HG03571 (cell line): ENCODE results near the gene FAM53A.
"Not testable (repeated sequence)": the region's sequence is repeated elsewhere in the genome, so short reads cannot be mapped to it uniquely, and the experiment has no call there.

Experiments used
- ATAC-seq: cut with Tn5 transposase; IDR thresholded peaks from one replicate; pipeline ENCODE4 v1.9.1; 2021; ENCODE audit not compliant: unreplicated experiment

Gene FAM53A

DNA sequence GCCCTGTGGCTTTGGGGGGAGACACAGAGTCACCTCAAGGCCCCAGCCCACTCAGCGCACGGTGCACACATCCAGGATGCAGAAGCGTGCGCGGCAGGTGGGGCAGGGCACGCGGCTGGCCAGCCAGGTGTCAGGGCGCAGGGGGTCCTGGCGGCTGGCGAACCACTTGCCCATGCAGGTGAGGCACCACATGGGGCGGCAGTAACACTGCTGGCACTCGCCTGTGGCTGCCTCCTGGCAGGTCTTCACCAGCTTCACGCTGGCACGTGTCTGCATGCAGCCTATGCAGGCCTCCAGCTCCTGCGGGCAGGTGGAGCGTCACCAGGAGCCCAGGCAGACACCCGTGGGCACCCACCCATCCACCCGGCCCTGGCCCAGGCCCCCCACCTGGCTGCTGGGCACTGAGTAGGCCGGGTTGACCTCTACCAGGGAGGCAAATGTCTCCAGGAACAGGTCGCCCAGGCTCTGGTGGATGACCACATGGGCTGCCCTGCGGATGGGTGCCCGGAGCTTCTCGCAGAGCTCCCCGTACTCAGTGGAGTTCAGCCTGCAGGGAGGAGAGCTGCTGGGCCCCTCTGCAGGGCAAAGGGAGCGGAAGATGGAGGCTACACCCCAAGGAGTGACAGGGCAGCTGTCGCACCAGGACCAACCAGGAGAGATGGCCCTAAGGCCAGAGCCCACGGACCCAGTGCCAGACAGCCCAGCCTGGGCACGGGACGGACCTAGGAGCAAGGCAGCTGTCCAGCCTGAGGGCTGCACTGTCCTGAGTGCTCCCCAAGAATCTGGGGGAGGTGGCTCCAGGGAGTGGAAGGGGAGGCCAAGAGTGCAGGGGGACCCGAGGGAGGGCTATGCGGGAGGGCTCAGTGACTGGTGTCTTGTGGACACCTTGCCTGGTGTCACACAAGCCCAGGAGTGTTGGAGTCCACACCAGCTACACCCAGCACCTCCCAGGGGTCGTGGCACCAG lies 33.3 kb upstream of the FAM53A start:
- no peak for ATAC-seq

DNA sequence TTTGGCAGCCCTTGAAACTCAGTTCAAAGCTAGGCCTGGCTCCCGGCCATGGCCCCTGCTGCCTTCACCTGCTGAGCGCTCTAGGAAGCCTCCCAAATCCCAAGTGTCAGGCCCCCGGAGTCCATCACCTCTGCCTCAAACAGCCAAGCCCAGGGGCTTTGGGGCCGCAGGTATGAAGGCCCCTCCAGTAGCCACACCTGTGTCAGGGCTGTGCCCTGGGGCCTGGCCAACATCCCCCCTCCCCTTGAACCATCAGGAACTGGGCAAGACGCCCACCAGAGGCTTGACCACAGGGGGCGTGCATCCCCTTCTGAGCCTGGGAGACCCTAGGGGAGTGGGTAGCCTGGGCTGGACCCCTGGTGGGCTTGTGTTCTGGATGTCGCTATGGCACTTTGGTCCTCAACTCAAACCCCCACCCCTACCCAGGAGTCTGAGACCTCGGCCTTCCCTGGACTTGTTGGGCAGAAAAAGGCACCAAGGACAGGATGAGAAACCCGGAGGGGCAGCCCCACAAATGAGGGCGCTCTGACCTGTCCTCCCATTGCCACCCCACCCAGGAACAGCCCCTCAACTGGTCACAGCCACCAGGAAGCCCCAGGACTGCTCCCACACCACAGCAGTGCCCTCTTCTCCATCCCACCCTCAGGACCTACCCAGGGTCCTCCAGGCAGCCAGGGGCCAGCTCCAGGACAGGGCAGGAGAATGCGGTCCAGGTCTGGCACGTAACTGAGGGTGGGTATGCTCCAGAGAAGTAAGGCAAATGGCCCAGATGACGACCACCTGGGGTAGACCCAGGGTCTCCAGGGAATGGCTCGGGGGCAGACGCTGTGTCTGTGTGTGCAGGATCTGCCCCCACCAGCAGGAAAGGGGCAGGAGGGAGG lies 32.2 kb upstream of the FAM53A start:
- no peak for ATAC-seq

- ATAC-seq = no peak
These were observed 31.1 kb upstream of the FAM53A start for GRCh38 chr4:1715002-1715758.

- ATAC-seq = no peak
These were observed 30.3 kb upstream of the FAM53A start for GRCh38 chr4:1714303-1715001.

GRCh38 chr4:1713003-1713851 lies 29.1 kb upstream of the FAM53A start:
- no peak for ATAC-seq

- peak; percentile 60 for ATAC-seq
These were observed 28.3 kb upstream of the FAM53A start, which contains the start of gene SLBP for GRCh38 chr4:1712216-1713002. Gene SLBP (minus strand): TSS chr4:1712319. CDS start chr4:1712188, 131 bp downstream.

- peak; percentile 10 for ATAC-seq
These were observed 27.6 kb upstream of the FAM53A start for GRCh38 chr4:1711571-1712215.

DNA sequence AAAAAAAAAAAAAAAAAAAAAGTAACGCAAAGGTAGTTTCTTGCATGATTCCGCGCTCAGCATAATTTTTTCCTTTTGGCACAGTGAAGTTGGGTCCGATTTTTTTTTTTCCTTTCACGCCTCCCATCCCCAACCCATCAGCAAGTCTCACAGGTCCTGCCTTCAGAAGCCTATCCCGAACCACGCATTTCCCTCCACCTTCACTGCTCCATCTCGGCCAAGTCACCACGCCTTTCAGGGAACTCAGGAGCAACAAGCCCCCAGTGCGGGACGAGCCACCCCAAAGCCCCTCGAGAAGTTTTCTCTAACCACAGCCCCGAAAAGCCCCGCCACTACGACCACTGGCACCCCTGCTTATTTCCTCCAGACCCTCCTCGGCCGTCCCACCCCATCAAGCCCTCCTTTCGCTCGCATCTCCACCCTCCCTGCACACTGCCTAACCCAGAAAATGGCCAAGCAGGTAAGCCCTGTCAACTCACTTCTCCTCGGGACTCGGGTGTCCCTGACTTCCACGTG lies 27.0 kb upstream of the FAM53A start:
- ATAC-seq = peak; percentile 0

- ATAC-seq = no peak
These were observed 24.5 kb upstream of the FAM53A start for GRCh38 chr4:1708581-1708980.

DNA sequence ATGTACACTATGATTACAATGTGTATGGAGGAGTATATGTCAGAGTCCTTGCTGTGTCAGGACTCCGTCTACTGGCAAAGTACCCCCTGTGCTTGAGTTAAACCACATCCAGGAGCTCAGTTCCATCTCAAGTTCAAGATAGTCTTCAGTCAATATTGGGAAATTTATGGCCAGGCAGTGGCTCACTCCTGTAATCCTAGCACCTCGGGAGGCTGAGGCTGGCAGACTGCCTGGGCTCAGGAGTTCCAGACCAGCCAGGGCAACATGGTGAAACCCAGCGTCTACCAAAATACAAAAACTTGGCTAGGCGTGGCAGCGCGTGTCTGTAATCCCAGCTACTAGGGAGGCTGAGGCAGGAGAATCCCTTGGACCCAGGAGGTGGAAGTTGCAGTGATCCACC lies 22.2 kb upstream of the FAM53A start:
- ATAC-seq = no peak

DNA sequence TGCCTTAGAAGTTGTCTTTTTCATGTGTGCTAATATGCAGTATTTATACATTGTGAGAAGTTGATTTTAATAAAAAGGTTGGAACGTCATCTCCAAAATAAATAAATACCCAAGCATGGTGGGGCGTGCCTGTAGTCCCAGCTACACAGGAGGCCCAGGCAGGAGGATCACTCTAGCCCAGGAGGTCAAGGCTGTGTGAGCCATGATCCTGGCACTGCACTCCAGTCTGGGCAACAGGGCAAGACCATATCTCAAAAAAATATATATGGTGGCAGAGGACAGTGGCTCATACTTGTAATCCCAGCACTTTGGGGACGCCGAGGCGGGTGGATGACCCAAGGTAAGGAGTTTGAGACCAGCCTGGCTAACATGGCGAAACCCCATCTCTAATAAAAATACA lies 21.6 kb upstream of the FAM53A start:
- ATAC-seq = no peak

DNA sequence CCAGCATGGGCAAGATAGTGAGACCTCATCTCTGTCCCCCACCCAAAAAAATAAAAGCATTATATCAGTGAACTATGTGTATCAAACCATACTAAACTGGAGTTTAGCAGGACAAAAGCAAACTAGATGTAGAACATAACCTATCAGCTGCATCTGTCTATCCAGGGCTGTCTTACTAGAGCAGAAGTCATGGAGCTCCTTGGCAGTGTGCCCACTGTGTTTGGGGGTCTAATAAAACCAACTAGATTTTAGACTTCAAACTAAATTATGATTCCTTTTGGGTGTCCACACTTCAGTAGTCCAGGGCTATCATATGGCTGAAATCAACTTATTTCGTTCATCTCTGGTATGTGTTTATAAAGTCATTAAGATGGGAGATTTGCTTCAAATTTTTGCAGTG lies 19.8 kb upstream of the FAM53A start:
- ATAC-seq = no peak

GRCh38 chr4:1701671-1702070 lies 17.6 kb upstream of the FAM53A start:
- ATAC-seq = not testable (repeated sequence)

GRCh38 chr4:1695913-1696312 lies 11.8 kb upstream of the FAM53A start:
- no peak for ATAC-seq

- ATAC-seq = peak; percentile 85
These were observed 9.2 kb upstream of the FAM53A start for GRCh38 chr4:1693131-1693896.

DNA sequence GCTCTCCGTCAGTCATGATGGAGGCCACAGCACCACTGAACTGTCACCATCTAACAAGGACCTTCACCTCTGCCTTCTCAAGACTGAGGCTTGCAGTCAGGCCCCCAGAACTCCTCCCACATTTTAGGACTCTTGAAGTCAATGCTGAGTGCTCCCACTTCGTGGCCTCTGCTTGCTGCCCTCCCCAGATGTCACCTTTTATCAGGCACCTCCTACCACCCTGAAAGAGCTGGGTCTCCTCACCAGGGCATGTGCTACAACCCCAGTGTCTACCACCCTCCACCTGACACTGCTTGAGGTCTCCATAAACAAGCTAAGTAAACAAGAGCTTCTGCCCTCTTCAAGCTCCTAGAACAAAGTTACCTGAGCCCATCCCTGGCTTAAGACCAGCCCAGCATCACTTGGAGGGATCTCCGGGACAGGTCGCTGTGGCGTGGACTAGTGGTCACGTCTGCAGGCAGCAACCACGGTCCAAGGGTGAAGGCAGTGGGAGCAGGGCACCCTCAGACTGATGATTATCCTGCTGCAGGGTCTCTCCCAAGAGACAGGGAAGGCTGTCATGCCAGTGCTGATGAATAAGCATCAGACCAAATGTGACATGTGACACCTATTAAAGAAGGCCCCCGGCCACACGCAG lies 7.7 kb upstream of the FAM53A start:
- ATAC-seq = no peak

DNA sequence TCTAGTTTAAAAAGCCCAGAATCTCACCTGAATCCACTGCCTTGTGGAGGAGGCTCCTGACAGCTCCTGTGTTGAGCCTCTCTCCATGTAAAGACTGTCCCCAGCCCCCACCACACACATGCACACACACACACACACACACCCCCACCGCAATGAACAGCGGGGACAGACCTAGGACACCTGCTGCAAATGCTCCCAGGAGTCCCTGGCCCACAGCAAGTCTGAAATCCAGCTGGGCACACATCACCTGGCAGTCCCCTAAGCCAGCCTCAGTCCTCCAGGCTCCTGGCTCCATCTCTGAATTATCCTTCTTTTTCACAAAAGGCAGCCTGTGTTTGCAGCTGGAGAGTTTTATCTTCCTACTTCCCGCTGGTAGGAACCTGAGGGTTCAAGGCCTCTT lies 6.6 kb upstream of the FAM53A start:
- ATAC-seq = no peak
